IPS-18a (cell line): ENCODE results near the gene ZDHHC5.
A peak's percentile ranks its signal among the peaks of the same experiment; 100 is the strongest.
"Not testable (repeated sequence)": the region's sequence is repeated elsewhere in the genome, so short reads cannot be mapped to it uniquely, and the experiment has no call there.

Source experiments
- H3K27ac ChIP-seq: one replicate; pipeline ENCODE4 v1.5.1; 2013; ENCODE audit warnings: low read length
- H3K27me3 ChIP-seq: one replicate; pipeline ENCODE4 v1.6.1; 2013; ENCODE audit warnings: mild to moderate bottlenecking, low read length; ENCODE audit not compliant: control insufficient read depth, insufficient read depth
- H3K36me3 ChIP-seq: one replicate; pipeline ENCODE4 v1.6.1; 2013; ENCODE audit warnings: low read depth, low read length; ENCODE audit not compliant: control insufficient read depth
- H3K4me1 ChIP-seq: one replicate; pipeline ENCODE4 v1.6.1; 2013; ENCODE audit warnings: low read depth, low read length; ENCODE audit not compliant: control insufficient read depth
- H3K4me3 ChIP-seq: one replicate; pipeline ENCODE4 v1.5.1; 2013; ENCODE audit warnings: low read length
- H3K9ac ChIP-seq: one replicate; pipeline ENCODE4 v1.6.1; 2013; ENCODE audit warnings: mild to moderate bottlenecking, low read length, moderate library complexity
- H3K9me3 ChIP-seq: one replicate; pipeline ENCODE4 v1.6.1; 2013; ENCODE audit warnings: low read depth, low read length; ENCODE audit not compliant: control insufficient read depth

The ZDHHC5 gene

DNA sequence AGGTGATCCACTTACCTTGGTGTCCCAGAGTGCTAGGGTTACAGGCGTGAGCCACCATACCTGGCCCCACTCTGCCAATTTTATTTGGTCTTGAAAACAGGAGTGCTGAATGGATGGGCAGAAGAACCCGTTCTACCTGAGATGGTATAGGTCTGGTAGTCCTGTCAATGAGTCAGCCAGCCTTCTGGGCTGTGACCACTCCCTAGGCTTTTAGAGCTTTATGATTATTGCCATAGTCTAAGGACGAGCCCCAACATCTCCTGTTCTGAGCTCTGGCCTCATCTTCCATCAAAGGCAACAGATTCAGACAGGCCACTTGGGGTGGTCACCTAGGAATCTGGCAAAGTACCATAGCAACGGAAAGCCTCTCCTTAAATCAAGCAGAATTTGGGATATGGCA, 11.5 kb downstream of the ZDHHC5 start:
- no peak overlapping the region for H3K4me3 ChIP-seq
- no peak overlapping the region for H3K27ac ChIP-seq
- no peak overlapping the region for H3K9ac ChIP-seq
- no peaks in the 10 kb centered on the region for H3K4me1 ChIP-seq
- H3K9me3 ChIP-seq = no peaks in the 10 kb centered on the region
- H3K27me3 ChIP-seq = no peaks in the 10 kb centered on the region
- peaks cover 38% of the 10 kb centered on the region for H3K36me3 ChIP-seq

DNA sequence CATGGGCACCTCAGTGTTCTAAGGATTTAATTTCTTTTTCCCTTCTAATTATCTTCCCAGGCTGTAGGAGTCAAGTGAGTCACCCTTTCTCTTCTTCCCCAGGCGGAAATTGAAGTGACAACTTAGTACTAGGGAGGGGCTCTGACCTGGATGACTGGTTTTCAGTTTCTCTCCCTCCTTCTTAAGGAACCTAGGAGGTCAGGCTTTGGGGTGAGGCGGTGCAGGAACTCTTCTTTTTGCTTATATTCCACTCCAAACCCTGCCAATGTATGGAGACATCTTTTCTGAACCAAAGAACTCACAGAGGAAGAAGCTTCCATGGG, 12.6 kb downstream of the ZDHHC5 start:
- no peaks in the 10 kb centered on the region for H3K27me3 ChIP-seq
- no peak overlapping the region for H3K4me3 ChIP-seq
- no peaks in the 10 kb centered on the region for H3K9me3 ChIP-seq
- peaks cover 35% of the 10 kb centered on the region for H3K36me3 ChIP-seq
- no peak overlapping the region for H3K27ac ChIP-seq
- no peaks in the 10 kb centered on the region for H3K4me1 ChIP-seq
- H3K9ac ChIP-seq = no peak overlapping the region

GRCh38 chr11:57681168-57681567, 13.3 kb downstream of the ZDHHC5 start:
- Histone ChIP-seq H3K27me3 (no peaks in the 10 kb centered on the region), H3K4me1 (no peaks in the 10 kb centered on the region), H3K36me3 (peaks cover 34% of the 10 kb centered on the region), H3K27ac (no peak overlapping the region), H3K9me3 (no peaks in the 10 kb centered on the region), H3K9ac (no peak overlapping the region), H3K4me3 (no peak overlapping the region)

- not testable (repeated sequence) for H3K27ac ChIP-seq, H3K4me1 ChIP-seq, H3K9me3 ChIP-seq, H3K4me3 ChIP-seq, H3K27me3 ChIP-seq, H3K9ac ChIP-seq
- peaks cover 56% of the 10 kb centered on the region for H3K36me3 ChIP-seq
These were observed 22.6 kb downstream of the ZDHHC5 start for GRCh38 chr11:57690474-57690873.

GRCh38 chr11:57698843-57699365, 31.0 kb downstream of the ZDHHC5 start:
- Histone ChIP-seq H3K9ac (no peak overlapping the region), H3K27me3 (no peaks in the 10 kb centered on the region), H3K4me1 (no peaks in the 10 kb centered on the region), H3K9me3 (no peaks in the 10 kb centered on the region), H3K4me3 (no peak overlapping the region), H3K36me3 (peaks cover 74% of the 10 kb centered on the region), H3K27ac (no peak overlapping the region)

- H3K9me3 ChIP-seq = no peaks in the 10 kb centered on the region
- no peaks in the 10 kb centered on the region for H3K4me1 ChIP-seq
- H3K4me3 ChIP-seq = no peak overlapping the region
- no peak overlapping the region for H3K27ac ChIP-seq
- peaks cover 74% of the 10 kb centered on the region for H3K36me3 ChIP-seq
- no peaks in the 10 kb centered on the region for H3K27me3 ChIP-seq
- H3K9ac ChIP-seq = no peak overlapping the region
These were observed 31.9 kb downstream of the ZDHHC5 start for GRCh38 chr11:57699813-57700212.

GRCh38 chr11:57700425-57700824, 32.5 kb downstream of the ZDHHC5 start:
- Histone ChIP-seq H3K36me3 (peaks cover 73% of the 10 kb centered on the region), H3K9me3 (no peaks in the 10 kb centered on the region), H3K4me3 (no peak overlapping the region), H3K4me1 (no peaks in the 10 kb centered on the region), H3K27me3 (no peaks in the 10 kb centered on the region), H3K27ac (no peak overlapping the region), H3K9ac (no peak overlapping the region)

- Histone ChIP-seq H3K4me3 (no peak overlapping the region), H3K9ac (no peak overlapping the region), H3K4me1 (no peaks in the 10 kb centered on the region), H3K36me3 (peaks cover 59% of the 10 kb centered on the region), H3K27ac (no peak overlapping the region), H3K9me3 (no peaks in the 10 kb centered on the region), H3K27me3 (no peaks in the 10 kb centered on the region)
These were observed 35.4 kb downstream of the ZDHHC5 start for GRCh38 chr11:57703341-57703740.

DNA sequence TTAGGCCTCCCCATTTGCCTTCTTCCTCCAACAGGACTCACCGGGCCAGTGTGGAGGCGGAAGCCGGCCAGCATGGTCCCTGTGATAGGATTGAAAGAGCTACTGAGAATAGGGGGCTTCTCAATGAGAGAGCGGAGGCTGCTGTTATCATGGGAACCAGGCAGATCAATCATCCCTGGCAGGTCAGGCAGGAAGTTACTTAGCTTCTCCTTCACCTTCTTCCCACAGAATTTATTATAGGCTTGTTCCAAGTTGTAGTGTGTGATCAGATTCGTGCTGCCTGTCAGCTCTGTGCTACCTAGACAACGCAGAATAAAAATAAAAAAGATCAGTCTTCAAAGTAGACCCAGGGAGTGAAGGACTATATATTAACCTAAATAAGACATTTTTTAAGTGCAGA, 37.0 kb downstream of the ZDHHC5 start:
- H3K4me1 ChIP-seq = no peaks in the 10 kb centered on the region
- no peak overlapping the region for H3K4me3 ChIP-seq
- H3K36me3 ChIP-seq = peaks cover 47% of the 10 kb centered on the region
- no peaks in the 10 kb centered on the region for H3K9me3 ChIP-seq
- H3K27me3 ChIP-seq = no peaks in the 10 kb centered on the region
- H3K9ac ChIP-seq = no peak overlapping the region
- no peak overlapping the region for H3K27ac ChIP-seq

DNA sequence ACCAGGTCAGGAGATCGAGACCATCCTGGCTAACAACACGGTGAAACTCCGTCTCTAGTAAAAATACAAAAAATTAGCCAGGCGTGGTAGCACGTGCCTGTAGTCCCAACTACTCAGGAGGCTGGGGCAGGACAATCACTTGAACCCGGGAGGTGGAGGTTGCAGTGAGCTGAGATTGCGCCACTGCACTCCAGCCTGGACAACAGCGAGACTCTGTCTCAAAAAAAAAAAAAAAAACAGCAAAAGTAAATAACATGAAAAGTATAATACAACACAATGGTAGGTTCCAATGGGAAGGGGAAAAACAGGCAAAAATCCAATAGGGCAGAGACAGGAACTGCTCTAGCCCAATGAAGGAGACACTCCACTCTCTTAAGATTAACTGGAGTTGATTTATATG, 37.5 kb downstream of the ZDHHC5 start:
- H3K9ac ChIP-seq, H3K9me3 ChIP-seq, H3K4me3 ChIP-seq, H3K27ac ChIP-seq, H3K4me1 ChIP-seq, H3K27me3 ChIP-seq: not testable (repeated sequence)
- peaks cover 45% of the 10 kb centered on the region for H3K36me3 ChIP-seq

- H3K9me3 ChIP-seq = no peaks in the 10 kb centered on the region
- no peak overlapping the region for H3K9ac ChIP-seq
These were observed 42.0 kb downstream of the ZDHHC5 start for GRCh38 chr11:57709802-57710367.

GRCh38 chr11:57711414-57712255, 43.7 kb downstream of the ZDHHC5 start, which contains the start of gene MED19:
MED19 (minus strand) TSS chr11:57712215; CDS start chr11:57712179, 36 bp downstream.
- Histone ChIP-seq H3K4me1 (peaks cover 10% of the 10 kb centered on the region), H3K27ac (peak within 1 kb of the TSS; percentile 92), H3K27me3 (no peaks in the 10 kb centered on the region)

More at GRCh38 chr11:57709802-57710367, 42.0 kb downstream of the ZDHHC5 start:
- H3K4me3 ChIP-seq = no peak overlapping the region
- no peaks in the 10 kb centered on the region for H3K27me3 ChIP-seq
- H3K36me3 ChIP-seq = peaks cover 10% of the 10 kb centered on the region
- H3K27ac ChIP-seq = no peak overlapping the region
- H3K4me1 ChIP-seq = peaks cover 10% of the 10 kb centered on the region

More at GRCh38 chr11:57711414-57712255, 43.7 kb downstream of the ZDHHC5 start, which contains the start of gene MED19:
- Histone ChIP-seq H3K36me3 (peaks cover 4% of the 10 kb centered on the region), H3K4me3 (peak within 1 kb of the TSS; percentile 99), H3K9ac (peak within 1 kb of the TSS; percentile 95), H3K9me3 (no peaks in the 10 kb centered on the region)
